A549 treated with AZD9567 at 1 μM for 4 hours (cell line): Measurements from ENCODE around the gene USP31. TPM values are rescaled to one million over a fixed set of nuclear protein-coding genes. Genes with fewer than 3 reads are reported as not detected.

ENCODE experiments used
- total RNA-seq: library from RNA; stranded (reverse); fragments of 200-300 nt; extraction: Qiagen RNA extraction; gene quantifications from 5 replicates; pipeline ENCODE4 v1.2.3, GENCODE V29; 2022; ENCODE audit not compliant: insufficient read depth

Gene USP31
- 9.8 to 14.1 TPM (median 11.2 TPM) in 5 replicates for total RNA-seq

GRCh38 chr16:23149267-23149992, at the start of gene USP31:
Gene USP31, minus strand, starts transcription at chr16:23149452. Its CDS starts 182 bp downstream, at chr16:23149270.

GRCh38 chr16:23182679-23183542, 33.7 kb upstream of the USP31 start, which contains the start of gene SCNN1G:
Gene SCNN1G, plus strand, starts transcription at chr16:23182745. Its CDS starts 3,527 bp downstream, at chr16:23186272.

Other genes starting within 250 kb of the USP31 start
- 0.74 to 1.0 TPM (median 1.00 TPM) in 5 replicates for gene SCNN1G, start 33.3 kb upstream of the USP31 start, total RNA-seq
- gene SCNN1B, start 152.8 kb upstream of the USP31 start, total RNA-seq: 0.21 to 1.5 TPM (median 0.36 TPM) in 5 replicates